Mesenchymal stem cell (in vitro differentiated cells and primary cell): ENCODE measurements around the gene ACOX3.
"Not testable (repeated sequence)": the region's sequence is repeated elsewhere in the genome, so short reads cannot be mapped to it uniquely, and the experiment has no call there.

ENCODE experiments used
- DNase-seq: peaks from one replicate; pipeline ENCODE4 v3.0.0-alpha.2; 2013
- H2AFZ ChIP-seq: one replicate; pipeline ENCODE4 v1.6.1; 2013; ENCODE audit warnings: low read depth, mild to moderate bottlenecking, control low read depth, inconsistent platforms, low read length, moderate library complexity
- H2AK5ac ChIP-seq: 2 replicates; pipeline ENCODE4 v1.6.1; 2013; ENCODE audit warnings: low read length, moderate library complexity, mild to moderate bottlenecking, inconsistent platforms; ENCODE audit not compliant: severe bottlenecking
- H2BK120ac ChIP-seq: one replicate; pipeline ENCODE4 v1.6.1; 2013; ENCODE audit warnings: low read depth, mild to moderate bottlenecking, inconsistent platforms, low read length, moderate library complexity
- H2BK12ac ChIP-seq, 2 experiments: one replicate each; pipeline ENCODE4 v1.6.1; 2013; ENCODE audit warnings: inconsistent platforms in 2 of 2, low read length in 2 of 2, mild to moderate bottlenecking in 2 of 2, moderate library complexity in 2 of 2, control low read depth in 1 of 2
- H2BK15ac ChIP-seq: one replicate; pipeline ENCODE4 v1.6.1; 2013; ENCODE audit warnings: mild to moderate bottlenecking, low read depth, inconsistent platforms; ENCODE audit not compliant: poor library complexity, severe bottlenecking
- H2BK5ac ChIP-seq: 2 replicates; pipeline ENCODE4 v1.6.1; 2013; ENCODE audit warnings: low read depth, mild to moderate bottlenecking, low read length, control low read depth, inconsistent platforms; ENCODE audit not compliant: poor library complexity, severe bottlenecking
- H3K14ac ChIP-seq, 2 experiments: one replicate each; pipeline ENCODE4 v1.6.1; 2013; ENCODE audit warnings: inconsistent platforms in 2 of 2, low read length in 2 of 2, control low read depth in 1 of 2, mild to moderate bottlenecking in 1 of 2, moderate library complexity in 1 of 2
- H3K18ac ChIP-seq, 2 experiments: one replicate each; pipeline ENCODE4 v1.6.1; 2013; ENCODE audit warnings: inconsistent platforms in 2 of 2, low read length in 2 of 2, control low read depth in 1 of 2, low read depth in 1 of 2, mild to moderate bottlenecking in 1 of 2
- H3K23ac ChIP-seq, 2 experiments: one replicate each; pipeline ENCODE4 v1.6.1; 2013; ENCODE audit warnings: inconsistent platforms in 2 of 2, low read length in 2 of 2, mild to moderate bottlenecking in 2 of 2, moderate library complexity in 2 of 2, control low read depth in 1 of 2
- H3K27ac ChIP-seq: 2 replicates; pipeline ENCODE4 v1.5.1; 2013; ENCODE audit warnings: mild to moderate bottlenecking, moderate library complexity, low read length, control low read depth, inconsistent platforms; ENCODE audit not compliant: poor library complexity, severe bottlenecking
- H3K27me3 ChIP-seq, 2 experiments: 2 replicates each; pipeline versions ENCODE4 v1.6.1 to v1.7.0; 2013; ENCODE audit warnings: low read length in 2 of 2, mild to moderate bottlenecking in 2 of 2, moderate library complexity in 2 of 2, control low read depth in 1 of 2, inconsistent platforms in 1 of 2; ENCODE audit not compliant: control insufficient read depth in 1 of 2, insufficient read depth in 1 of 2
- H3K36me3 ChIP-seq, 2 experiments: 2 replicates each; pipeline versions ENCODE4 v1.6.1 to v1.7.0; 2013; ENCODE audit warnings: low read length in 2 of 2, control low read depth in 1 of 2, inconsistent platforms in 1 of 2, low read depth in 1 of 2, mild to moderate bottlenecking in 1 of 2; ENCODE audit not compliant: insufficient read depth in 2 of 2, control insufficient read depth in 1 of 2
- H3K4ac ChIP-seq, 2 experiments: one replicate each; pipeline ENCODE4 v1.6.1; 2013; ENCODE audit warnings: inconsistent platforms in 2 of 2, low read length in 2 of 2, mild to moderate bottlenecking in 2 of 2, moderate library complexity in 2 of 2, control low read depth in 1 of 2, low read depth in 1 of 2
- H3K4me1 ChIP-seq: 2 replicates; pipeline ENCODE4 v1.6.1; 2013; ENCODE audit warnings: low read depth, low read length, control low read depth; ENCODE audit not compliant: control insufficient read depth, insufficient read depth
- H3K4me2 ChIP-seq: 2 replicates; pipeline ENCODE4 v1.6.1; 2013; ENCODE audit warnings: low read length, mild to moderate bottlenecking, inconsistent platforms; ENCODE audit not compliant: poor library complexity, severe bottlenecking
- H3K4me3 ChIP-seq, 2 experiments: 2 replicates each; pipeline versions ENCODE4 v1.5.1 to v1.7.0; 2013; ENCODE audit warnings: low read length in 2 of 2, mild to moderate bottlenecking in 2 of 2, control low read depth in 1 of 2, low read depth in 1 of 2; ENCODE audit not compliant: insufficient read depth in 1 of 2
- H3K79me1 ChIP-seq: replicated peaks from 2 replicates; pipeline ENCODE4 v1.6.1; 2013; ENCODE audit warnings: mild to moderate bottlenecking, control low read depth, low read length, inconsistent platforms; ENCODE audit not compliant: poor library complexity, severe bottlenecking
- H3K9ac ChIP-seq: 2 replicates; pipeline ENCODE4 v1.7.0; 2013; ENCODE audit warnings: mild to moderate bottlenecking, low read length, moderate library complexity
- H3K9me3 ChIP-seq: 2 replicates; pipeline ENCODE4 v1.7.0; 2013; ENCODE audit warnings: mild to moderate bottlenecking, low read length; ENCODE audit not compliant: control insufficient read depth
- H4K8ac ChIP-seq: one replicate; pipeline ENCODE4 v1.6.1; 2013; ENCODE audit warnings: inconsistent platforms, mild to moderate bottlenecking, low read length, moderate library complexity
- H4K91ac ChIP-seq: one replicate; pipeline ENCODE4 v1.6.1; 2013; ENCODE audit warnings: mild to moderate bottlenecking, low read length, inconsistent platforms
- whole genome bisulfite sequencing: methylation state at CpG from one replicate; pipeline ENCODE4 v1.1.7; 2013; ENCODE audit warnings: mixed read lengths; 5-methylcytosine and 5-hydroxymethylcytosine counted together

ACOX3 gene

DNA sequence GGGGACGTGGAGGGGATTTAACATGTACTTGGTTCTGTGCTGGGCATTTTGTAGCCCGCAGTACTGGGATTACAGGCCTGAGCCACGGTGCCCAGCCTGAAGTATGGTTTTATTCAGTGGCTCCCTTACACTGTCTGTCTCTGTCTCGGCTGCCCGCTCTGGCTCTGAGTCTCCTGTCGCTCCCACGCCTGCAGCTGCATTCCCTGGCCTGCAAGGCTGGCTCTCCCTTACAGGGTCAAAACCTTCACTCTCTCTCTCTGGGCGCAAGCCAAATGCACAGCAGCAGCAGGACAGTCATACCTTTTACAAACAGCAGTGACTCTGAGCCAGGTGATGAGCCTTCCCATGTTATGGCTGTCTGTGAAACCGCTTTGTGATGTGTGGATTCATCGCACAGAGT, 98.8 kb downstream of the ACOX3 start:
- 91% methylated on average over 10 of the region's 10 CpGs for WGBS
- Histone ChIP-seq H3K9me3 (peaks cover 2% of the 10 kb centered on the region), H3K4ac (no peak overlapping the region), H3K79me1 (no peaks in the 10 kb centered on the region), H3K4me3 (no peak overlapping the region), H3K9ac (no peak overlapping the region), H3K14ac (peak overlapping the region in 1 of 2 experiments; percentile 85), H4K91ac (no peak overlapping the region), H2BK15ac (no peak overlapping the region), H2BK12ac (no peak overlapping the region), H3K4me1 (peaks cover 5% of the 10 kb centered on the region), H2BK120ac (no peak overlapping the region), H2AK5ac (peak overlapping the region; percentile 39), H3K18ac (no peak overlapping the region), H3K27ac (no peak overlapping the region), H3K4me2 (no peak overlapping the region), H4K8ac (no peak overlapping the region), H2AFZ (no peak overlapping the region), H2BK5ac (no peak overlapping the region), H3K27me3 (peaks cover 0 to 16% of the 10 kb centered on the region in 2 experiments), H3K36me3 (no peaks in the 10 kb centered on the region), H3K23ac (no peak overlapping the region)
- no peak for DNase-seq

DNA sequence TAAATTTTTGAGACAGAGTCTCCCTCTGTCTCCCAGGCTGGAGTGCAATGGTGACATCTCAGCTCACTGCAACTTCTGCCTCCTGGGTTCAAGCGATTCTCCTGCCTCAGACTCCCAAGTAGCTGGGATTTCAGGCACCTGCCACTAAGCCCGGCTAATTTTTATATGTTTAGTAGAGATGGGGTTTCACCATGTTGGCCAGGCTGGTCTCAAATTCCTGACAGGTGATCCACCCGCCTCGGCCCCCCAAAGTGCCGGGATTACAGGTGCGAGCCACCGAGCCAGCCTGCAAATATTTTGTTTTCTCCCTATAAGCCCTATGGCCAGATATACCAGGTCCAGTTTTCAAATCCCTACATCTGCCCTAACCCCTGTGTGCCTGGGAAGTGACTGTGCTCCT, 99.2 kb downstream of the ACOX3 start:
- not testable (repeated sequence) for H2AFZ ChIP-seq, H4K8ac ChIP-seq, H3K4me3 ChIP-seq, H3K9me3 ChIP-seq, H2BK5ac ChIP-seq, H3K79me1 ChIP-seq, H3K9ac ChIP-seq, DNase-seq, H3K36me3 ChIP-seq, H3K4me1 ChIP-seq, H2BK120ac ChIP-seq, H3K18ac ChIP-seq, H3K4ac ChIP-seq, H3K14ac ChIP-seq, H3K23ac ChIP-seq, H4K91ac ChIP-seq, H3K27ac ChIP-seq, H2BK15ac ChIP-seq, H2BK12ac ChIP-seq, H3K4me2 ChIP-seq
- 67% methylated on average over 3 of the region's 7 CpGs for whole genome bisulfite sequencing
- Histone ChIP-seq H2AK5ac (peak overlapping the region; percentile 39), H3K27me3 (peaks cover 0 to 14% of the 10 kb centered on the region in 2 experiments)

DNA sequence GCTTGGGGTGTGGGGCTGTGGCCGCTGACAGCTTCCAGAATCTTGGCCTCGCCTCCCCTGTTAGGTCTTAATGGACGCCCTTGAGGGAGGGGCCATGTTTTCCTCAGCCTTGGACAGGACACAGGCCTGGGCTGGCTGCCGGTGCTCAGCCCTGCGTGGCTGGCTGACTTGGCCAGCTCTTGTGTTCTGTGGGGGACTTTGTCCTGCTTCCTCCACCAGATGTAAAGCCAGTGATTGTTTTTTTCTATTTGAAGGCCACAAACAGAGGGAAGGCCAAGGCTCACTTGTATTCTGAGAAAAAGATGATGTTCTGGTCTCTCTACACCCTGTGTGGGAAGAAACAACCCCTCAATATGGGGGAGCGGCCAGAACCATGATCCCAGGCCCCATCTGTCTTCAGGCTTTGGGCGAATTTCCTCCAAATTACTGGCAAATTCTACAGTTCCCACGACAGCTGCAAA, 99.7 kb downstream of the ACOX3 start:
- Histone ChIP-seq H4K8ac (no peak overlapping the region), H3K27ac (no peak overlapping the region), H3K9ac (peak overlapping the region; percentile 43), H3K36me3 (no peaks in the 10 kb centered on the region), H3K27me3 (peaks cover 0 to 9% of the 10 kb centered on the region in 2 experiments), H3K14ac (no peak overlapping the region), H2BK5ac (no peak overlapping the region), H3K4ac (no peak overlapping the region), H2AK5ac (no peak overlapping the region), H3K79me1 (no peaks in the 10 kb centered on the region), H4K91ac (no peak overlapping the region), H2BK120ac (no peak overlapping the region), H3K18ac (no peak overlapping the region), H2AFZ (no peak overlapping the region), H3K23ac (peak overlapping the region in 1 of 2 experiments; percentile 49), H2BK12ac (no peak overlapping the region), H2BK15ac (no peak overlapping the region), H3K4me2 (no peak overlapping the region), H3K4me3 (no peak overlapping the region), H3K4me1 (peaks cover 5% of the 10 kb centered on the region), H3K9me3 (peaks cover 10% of the 10 kb centered on the region)
- 74% methylated on average over 7 of the region's 8 CpGs for WGBS
- no peak for DNase-seq

DNA sequence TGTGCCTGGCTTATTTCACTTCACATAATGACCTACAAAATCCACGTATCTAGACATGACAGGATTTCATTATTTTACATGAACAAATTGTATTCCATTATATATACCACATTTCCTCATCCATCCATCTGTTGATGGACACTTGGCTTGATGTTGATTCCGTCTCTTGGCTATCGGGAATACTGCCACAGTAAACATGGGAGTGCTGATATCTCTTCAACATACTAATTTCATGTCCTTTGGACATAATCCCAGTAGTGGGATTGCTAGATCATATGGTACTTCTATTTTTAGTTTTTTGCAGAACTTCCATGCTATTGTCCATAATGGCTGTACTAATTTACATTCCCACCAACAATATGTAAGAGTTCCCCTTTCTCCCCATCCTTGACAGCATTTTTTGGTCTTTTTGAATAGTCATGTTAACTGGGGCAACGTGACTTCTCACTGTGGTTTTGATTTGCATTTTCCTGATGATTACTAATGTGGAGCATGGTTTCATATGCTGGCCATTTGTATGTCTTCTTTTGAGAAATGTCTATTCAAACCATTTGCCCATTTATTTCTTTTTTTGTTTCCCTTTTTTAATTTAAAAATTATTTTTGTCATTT, 102.1 kb downstream of the ACOX3 start:
- Histone ChIP-seq H3K14ac (no peak overlapping the region), H3K9ac (no peak overlapping the region), H3K27me3 (peaks cover 0 to 5% of the 10 kb centered on the region in 2 experiments), H4K8ac (no peak overlapping the region), H2AFZ (no peak overlapping the region), H2AK5ac (no peak overlapping the region), H3K4me2 (no peak overlapping the region), H3K27ac (no peak overlapping the region), H2BK5ac (no peak overlapping the region), H3K4me1 (peaks cover 7% of the 10 kb centered on the region), H3K4ac (no peak overlapping the region), H2BK120ac (no peak overlapping the region), H2BK12ac (no peak overlapping the region), H3K9me3 (peaks cover 12% of the 10 kb centered on the region), H4K91ac (no peak overlapping the region), H3K36me3 (no peaks in the 10 kb centered on the region), H3K79me1 (no peaks in the 10 kb centered on the region), H3K4me3 (no peak overlapping the region), H3K23ac (no peak overlapping the region), H2BK15ac (no peak overlapping the region), H3K18ac (no peak overlapping the region)
- WGBS: 74% methylated on average over 4 of the region's 4 CpGs
- no peak for DNase-seq
